HepG2 (cell line): ENCODE data around the gene C16orf86. TPM values are rescaled to one million over a fixed set of nuclear protein-coding genes. Genes with fewer than 3 reads are reported as not detected.
A peak's percentile ranks its signal among the peaks of the same experiment; 100 is the strongest.

Source experiments
- EEA1 ChIP-seq: sonication (generic); formaldehyde crosslinking; IDR thresholded peaks from 2 replicates; pipeline ENCODE4 v1.5.1; 2020; ENCODE audit warnings: mild to moderate bottlenecking, missing genetic modification reagents, borderline replicate concordance
- HOMEZ ChIP-seq: IDR thresholded peaks from 2 replicates; pipeline ENCODE4 v1.6.1; 2016; ENCODE audit warnings: low read depth
- IRF9 ChIP-seq: sonication (generic); formaldehyde crosslinking; IDR thresholded peaks from 2 replicates; pipeline ENCODE4 v1.8.0; 2022; ENCODE audit warnings: missing genetic modification reagents, mild to moderate bottlenecking, borderline replicate concordance
- MTA3 ChIP-seq: sonication (generic); formaldehyde crosslinking; IDR thresholded peaks from 2 replicates; pipeline ENCODE4 v1.4.0; 2020; ENCODE audit warnings: missing genetic modification reagents
- MZF1 ChIP-seq: sonication (generic); formaldehyde crosslinking; IDR thresholded peaks from 2 replicates; pipeline ENCODE4 v1.8.1; 2023; ENCODE audit warnings: mild to moderate bottlenecking, missing genetic modification reagents, borderline replicate concordance
- NR2F1 ChIP-seq, 2 experiments: fragments of 450-650 bp in 1 of 2; formaldehyde crosslinking in 1 of 2; IDR thresholded peaks; 2 replicates each; pipeline versions ENCODE4 v1.5.0 to v1.6.1; 2016 to 2020; ENCODE audit warnings: mild to moderate bottlenecking in 1 of 2, missing compliant biosample characterization in 1 of 2, missing genetic modification reagents in 1 of 2, moderate library complexity in 1 of 2
- SAFB2 ChIP-seq: sonication (generic); formaldehyde crosslinking; IDR thresholded peaks from 2 replicates; pipeline ENCODE4 v1.5.1; 2020; ENCODE audit warnings: missing genetic modification reagents, low read depth, mild to moderate bottlenecking, borderline replicate concordance
- TFAP4 ChIP-seq: sonication (generic); IDR thresholded peaks from 2 replicates; pipeline ENCODE4 v1.6.1; 2016; ENCODE audit warnings: low read depth, borderline replicate concordance
- THRA ChIP-seq: sonication (generic); formaldehyde crosslinking; IDR thresholded peaks from 2 replicates; pipeline ENCODE4 v1.4.0; 2020; ENCODE audit warnings: missing genetic modification reagents, borderline replicate concordance
- THYN1 ChIP-seq: sonication (generic); formaldehyde crosslinking; IDR thresholded peaks from 2 replicates; pipeline ENCODE4 v1.8.1; 2023; ENCODE audit warnings: low read depth, mild to moderate bottlenecking, moderate library complexity, missing genetic modification reagents, borderline replicate concordance
- ZKSCAN1 ChIP-seq: fragments of 150-350 bp; IDR thresholded peaks from 2 replicates; pipeline ENCODE4 v1.6.1; 2014; ENCODE audit warnings: low read length
- ZNF232 ChIP-seq: sonication (generic); formaldehyde crosslinking; IDR thresholded peaks from 2 replicates; pipeline ENCODE4 v1.4.0; 2020; ENCODE audit warnings: missing genetic modification reagents, borderline replicate concordance
- ZNF280B ChIP-seq: sonication (generic); formaldehyde crosslinking; IDR thresholded peaks from 2 replicates; pipeline ENCODE4 v1.5.0; 2020; ENCODE audit warnings: missing genetic modification reagents, mild to moderate bottlenecking, borderline replicate concordance
- ZNF484 ChIP-seq: sonication (generic); formaldehyde crosslinking; IDR thresholded peaks from 2 replicates; pipeline ENCODE4 v1.5.1; 2020; ENCODE audit warnings: mild to moderate bottlenecking, low read depth, missing genetic modification reagents, borderline replicate concordance
- ZNF512B ChIP-seq: sonication (generic); formaldehyde crosslinking; IDR thresholded peaks from 2 replicates; pipeline ENCODE4 v1.5.1; 2020; ENCODE audit warnings: missing genetic modification reagents, mild to moderate bottlenecking, borderline replicate concordance
- polyA plus RNA-seq, 8 experiments: library from polyadenylated mRNA; depleted of rRNA in 3 of 8; stranded (reverse) in 7 of 8; unstranded in 1 of 8; fragments of >200 nt; fragmentation: Illumina TruSeq in 4 of 8; extraction: Trizol in 4 of 8; gene quantifications; 2 replicates each; pipeline versions ENCODE4 v1.2.1 to v1.2.3, GENCODE V29; 2011 to 2016; ENCODE audit warnings: low read depth in 4 of 8, missing spikeins in 1 of 8, mixed read lengths in 1 of 8; ENCODE audit not compliant: insufficient read depth in 1 of 8
- total RNA-seq, 5 experiments: library from RNA; depleted of rRNA; stranded (reverse); fragments of >200 nt; fragmentation: Illumina TruSeq; extraction: Trizol; gene quantifications; 2 replicates each; pipeline ENCODE4 v1.2.3, GENCODE V29; 2016; ENCODE audit warnings: low read depth in 1 of 5

C16orf86 gene
- total and polyA plus RNA-seq, 2 of the 13 experiments (the other 11 are each of a cell fraction or from before 2014, with no cell fraction given): 1.5 to 3.1 TPM

- TF ChIP-seq ZNF280B (CRISPR knock-in tag) (no peak), ZNF484 (CRISPR knock-in tag) (no peak), MTA3 (CRISPR knock-in tag) (no peak), THYN1 (CRISPR knock-in tag) (no peak), EEA1 (CRISPR knock-in tag) (0 out of 2 replicates have a peak, but pooled peaks have one; percentile 68), HOMEZ (CRISPR knock-in tag) (peak; percentile 64; the same call in 1 of the 2 replicates), IRF9 (CRISPR knock-in tag) (0 out of 2 replicates have a peak, but pooled peaks have one; percentile 71), THRA (CRISPR knock-in tag) (0 out of 2 replicates have a peak, but pooled peaks have one; percentile 40), NR2F1 (CRISPR knock-in tag; IDR thresholded peaks at IDR 0.05) (peak in 1 of 2 experiments; percentile 30; a peak in 1 of 4 replicates), SAFB2 (peak; percentile 60), MZF1 (CRISPR knock-in tag) (0 out of 2 replicates have a peak, but pooled peaks have one; percentile 49), ZKSCAN1 (no peak), TFAP4 (peak; percentile 55; the same call in 1 of the 2 replicates), ZNF232 (CRISPR knock-in tag) (no peak), ZNF512B (CRISPR knock-in tag) (peak; percentile 60; the same call in 1 of the 2 replicates)
These were observed 1.3 kb downstream of the C16orf86 start (continued) for GRCh38 chr16:67667817-67668494.
